ENCODE measurements around the gene RFTN1. TPM values are rescaled to one million over a fixed set of nuclear protein-coding genes. Genes with fewer than 3 reads are reported as not detected.
"Not testable (repeated sequence)": the region's sequence is repeated elsewhere in the genome, so short reads cannot be mapped to it uniquely, and the experiment has no call there.

RFTN1 gene
- polyA plus RNA-seq, 3 donors from 2014 or later, result 96.5 to 194 (median 109) TPM

DNA sequence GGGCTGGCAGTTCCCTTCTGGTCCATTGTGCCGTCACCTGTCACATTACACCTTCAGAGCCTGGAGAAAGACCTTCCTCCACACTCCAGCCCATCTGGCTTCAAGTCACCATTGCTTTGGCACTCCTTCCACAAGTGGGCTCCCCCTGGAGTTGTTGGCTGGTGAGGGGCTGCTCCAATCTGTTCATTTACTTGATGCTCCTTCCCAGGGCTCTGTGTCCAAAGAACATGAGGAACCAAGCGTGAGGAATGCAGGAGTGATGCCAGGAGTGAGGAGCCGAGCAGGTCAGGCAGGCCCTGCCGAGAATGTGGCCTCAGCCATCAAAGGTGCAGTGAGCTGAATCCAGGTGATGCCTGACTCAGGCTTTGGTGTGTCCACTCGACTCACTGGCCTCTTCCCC, 191.3 kb downstream of the RFTN1 start:
- H3K27me3 Mint-ChIP-seq (ENCODE audit: low read depth in 3 of 3), result peaks cover 3 to 10% (median 5%) of the 10 kb centered on the region in 3 donors
- no peak overlapping the region for H3K4me3 Mint-ChIP-seq
- H3K27ac Mint-ChIP-seq, result peak overlapping the region in 4 of 6 donors; percentile 21 to 73 (median 34)
- no peak for DNase-seq
- no peaks in the 10 kb centered on the region for H3K9me3 Mint-ChIP-seq
- peaks cover 34 to 36% of the 10 kb centered on the region in 2 donors for H3K4me1 Mint-ChIP-seq
- H3K36me3 Mint-ChIP-seq, result peaks cover 17 to 33% (median 18%) of the 10 kb centered on the region in 3 donors

DNA sequence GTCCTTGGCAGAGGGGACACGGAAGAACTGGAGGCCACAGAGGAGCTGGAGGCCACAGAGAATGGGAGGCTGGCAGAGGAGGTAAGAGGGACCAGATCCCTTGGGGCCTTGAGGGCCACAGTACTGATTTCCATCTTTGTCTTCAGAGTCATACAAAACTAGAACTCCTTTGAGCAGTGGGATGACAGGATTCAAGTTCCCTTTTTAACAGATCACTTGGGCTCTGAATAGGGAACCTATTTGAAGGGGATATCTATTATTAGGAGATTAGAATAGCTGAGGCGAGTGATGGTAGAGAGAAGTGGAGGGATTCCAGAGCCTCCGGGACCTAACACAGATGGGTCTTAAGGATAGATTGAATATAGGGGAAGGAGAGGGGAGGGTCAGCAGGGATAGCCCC, 192.8 kb downstream of the RFTN1 start:
- H3K27me3 Mint-ChIP-seq (ENCODE audit: low read depth in 3 of 3), result peaks cover 5% of the 10 kb centered on the region in 3 donors
- H3K4me1 Mint-ChIP-seq, result peaks cover 49 to 51% of the 10 kb centered on the region in 2 donors
- no peak for DNase-seq
- peaks cover 27 to 42% (median 27%) of the 10 kb centered on the region in 3 donors for H3K36me3 Mint-ChIP-seq
- no peak overlapping the region for H3K4me3 Mint-ChIP-seq
- H3K9me3 Mint-ChIP-seq, result no peaks in the 10 kb centered on the region
- H3K27ac Mint-ChIP-seq, result peak overlapping the region in 5 of 6 donors; percentile 28 to 72 (median 36)

GRCh38 chr3:16319723-16320122, 193.8 kb downstream of the RFTN1 start:
- H3K4me3 Mint-ChIP-seq, result no peak overlapping the region
- peaks cover 5 to 8% (median 5%) of the 10 kb centered on the region in 3 donors for H3K27me3 Mint-ChIP-seq (ENCODE audit: low read depth in 3 of 3)
- H3K9me3 Mint-ChIP-seq, result no peaks in the 10 kb centered on the region
- peaks cover 59 to 61% of the 10 kb centered on the region in 2 donors for H3K4me1 Mint-ChIP-seq
- peaks cover 31 to 46% (median 33%) of the 10 kb centered on the region in 3 donors for H3K36me3 Mint-ChIP-seq
- H3K27ac Mint-ChIP-seq, result peak overlapping the region; percentile 46 to 82 (median 72)
- DNase-seq, result no peak

DNA sequence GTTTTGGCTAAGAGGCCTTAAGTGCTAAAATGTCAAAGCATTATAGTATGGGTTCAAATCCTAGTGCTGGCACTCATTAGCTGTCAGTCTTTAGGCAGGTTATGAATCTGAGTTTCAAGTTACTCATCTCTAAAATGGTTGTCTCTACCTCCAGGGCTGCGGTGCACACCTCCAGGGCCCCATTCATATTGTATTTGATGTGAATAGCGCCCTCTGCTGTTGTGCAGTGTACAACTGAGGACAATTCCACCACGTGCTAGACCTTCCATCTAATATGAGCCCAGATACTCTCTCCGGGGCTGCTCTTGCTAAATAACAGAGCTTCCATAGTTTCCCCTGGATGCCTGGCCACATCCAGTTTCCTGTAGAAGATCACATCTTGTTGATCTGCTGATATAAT, 194.2 kb downstream of the RFTN1 start:
- Mint-ChIP-seq H3K4me1 (peaks cover 62 to 65% of the 10 kb centered on the region in 2 donors), H3K4me3 (peak overlapping the region in 1 of 5 donors; percentile 35), H3K27ac (peak overlapping the region; percentile 46 to 82 (median 72)), H3K36me3 (peaks cover 31 to 46% (median 35%) of the 10 kb centered on the region in 3 donors), H3K27me3 (ENCODE audit: low read depth in 3 of 3) (peaks cover 5 to 8% (median 5%) of the 10 kb centered on the region in 3 donors), H3K9me3 (no peaks in the 10 kb centered on the region)
- DNase-seq, result peak; percentile 46 to 64 (median 51)

GRCh38 chr3:16318176-16318575, 195.3 kb downstream of the RFTN1 start:
- Mint-ChIP-seq H3K27ac (peak overlapping the region; percentile 27 to 81 (median 66)), H3K36me3 (peaks cover 31 to 40% (median 35%) of the 10 kb centered on the region in 3 donors), H3K27me3 (ENCODE audit: low read depth in 3 of 3) (peaks cover 5 to 13% (median 6%) of the 10 kb centered on the region in 3 donors), H3K4me1 (peaks cover 73 to 76% of the 10 kb centered on the region in 2 donors), H3K4me3 (peak overlapping the region in 4 of 5 donors; percentile 7 to 63 (median 24)), H3K9me3 (no peaks in the 10 kb centered on the region)
- DNase-seq, result no peak

DNA sequence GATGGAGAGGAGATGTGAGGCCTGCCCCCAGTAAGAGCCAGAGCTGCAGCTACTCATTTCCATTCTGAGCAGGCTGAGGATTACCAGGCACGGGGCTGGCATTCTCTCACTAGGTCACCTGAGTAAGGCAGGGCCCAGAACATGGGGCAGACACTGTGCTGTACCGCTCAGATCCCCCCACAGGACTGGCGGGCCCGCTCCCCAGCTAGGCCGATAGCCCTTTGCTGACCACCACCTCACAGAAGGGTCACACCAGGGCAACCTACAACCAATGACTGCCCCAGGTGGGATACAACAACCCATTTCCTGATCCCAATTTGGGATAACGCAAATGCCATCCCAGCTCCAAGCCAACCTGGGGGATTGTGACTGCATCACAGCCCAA, 195.9 kb downstream of the RFTN1 start:
- DNase-seq, result no peak
- Mint-ChIP-seq H3K27ac (peak overlapping the region; percentile 12 to 82 (median 78)), H3K9me3 (no peaks in the 10 kb centered on the region), H3K4me3 (peak overlapping the region in 1 of 5 donors; percentile 48), H3K36me3 (peaks cover 31 to 40% (median 35%) of the 10 kb centered on the region in 3 donors), H3K4me1 (peaks cover 78 to 82% of the 10 kb centered on the region in 2 donors), H3K27me3 (ENCODE audit: low read depth in 3 of 3) (peaks cover 5 to 15% (median 6%) of the 10 kb centered on the region in 3 donors)

DNA sequence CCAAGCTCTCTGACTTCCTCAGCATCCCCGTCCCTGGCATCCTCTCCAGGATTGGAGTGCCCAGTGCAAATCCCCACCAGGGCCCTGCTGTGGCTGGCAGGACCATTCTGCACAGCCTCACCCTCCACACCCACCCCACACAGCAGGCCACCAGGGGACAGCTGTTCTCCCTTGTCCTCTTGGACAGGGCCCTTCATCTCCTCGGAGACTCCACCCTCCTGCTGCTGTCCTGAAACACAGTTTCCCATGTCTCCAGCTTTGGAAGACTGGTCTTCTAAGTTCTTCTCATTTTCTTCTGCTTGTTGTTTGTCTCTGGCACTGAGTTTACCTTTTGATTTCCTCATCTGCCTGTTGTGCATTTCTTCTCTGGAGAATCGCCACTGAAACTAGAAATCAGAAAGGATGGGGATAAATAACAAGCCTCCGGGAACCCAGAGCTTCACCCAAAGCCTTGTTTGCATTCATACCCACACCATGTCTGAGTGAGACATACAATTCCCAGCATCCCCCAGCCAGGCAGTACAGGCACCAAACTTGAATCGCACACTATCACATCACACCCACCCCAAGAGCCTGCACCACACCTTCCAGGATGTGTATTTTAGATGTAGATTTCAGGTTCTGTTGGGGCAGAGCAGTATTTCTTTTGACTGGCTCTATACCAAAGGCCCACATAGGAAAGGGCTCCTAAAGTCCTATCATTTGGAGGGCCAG, 196.5 kb downstream of the RFTN1 start:
- H3K27me3 Mint-ChIP-seq (ENCODE audit: low read depth in 3 of 3), result peaks cover 5 to 21% (median 6%) of the 10 kb centered on the region in 3 donors
- peak overlapping the region in 3 of 5 donors; percentile 33 to 48 (median 46) for H3K4me3 Mint-ChIP-seq
- H3K36me3 Mint-ChIP-seq, result peaks cover 31 to 40% (median 35%) of the 10 kb centered on the region in 3 donors

DNA sequence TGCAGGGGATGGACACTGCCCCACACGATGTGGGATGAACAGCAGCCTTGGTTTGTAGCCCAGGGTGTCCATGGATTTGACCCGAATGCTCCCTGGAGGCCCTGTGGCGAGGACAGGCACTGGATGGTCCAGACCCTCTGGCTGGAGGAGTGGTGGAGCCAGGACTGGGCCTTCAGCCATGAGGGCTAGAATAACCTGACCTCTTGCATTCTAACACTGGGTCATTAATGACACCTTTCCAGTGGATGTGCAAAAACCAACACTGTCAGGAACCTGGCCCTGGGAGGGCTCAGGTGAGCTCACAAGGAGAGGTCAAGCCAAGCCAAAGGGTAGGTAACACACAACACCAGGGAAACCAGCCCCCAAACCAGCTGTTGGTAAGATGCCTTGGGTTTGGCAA, 197.1 kb downstream of the RFTN1 start:
- Mint-ChIP-seq H3K27me3 (ENCODE audit: low read depth in 3 of 3) (peaks cover 5 to 26% (median 6%) of the 10 kb centered on the region in 3 donors), H3K36me3 (peaks cover 31 to 39% (median 35%) of the 10 kb centered on the region in 3 donors), H3K4me3 (peak overlapping the region in 2 of 5 donors; percentile 49 to 62), H3K4me1 (peaks cover 90 to 94% of the 10 kb centered on the region in 2 donors), H3K27ac (peak overlapping the region; percentile 73 to 89 (median 81)), H3K9me3 (no peaks in the 10 kb centered on the region)
- no peak for DNase-seq

More for the DNA sequence above, 196.5 kb downstream of the RFTN1 start:
- DNase-seq, result no peak
- H3K4me1 Mint-ChIP-seq, result peaks cover 84 to 88% of the 10 kb centered on the region in 2 donors
- no peaks in the 10 kb centered on the region for H3K9me3 Mint-ChIP-seq
- peak overlapping the region; percentile 12 to 82 (median 74) for H3K27ac Mint-ChIP-seq

- H3K4me3 Mint-ChIP-seq, result peak overlapping the region in 4 of 5 donors; percentile 23 to 62 (median 37)
- peaks cover 89 to 95% of the 10 kb centered on the region in 2 donors for H3K4me1 Mint-ChIP-seq
- peak overlapping the region; percentile 73 to 89 (median 81) for H3K27ac Mint-ChIP-seq
- H3K27me3 Mint-ChIP-seq (ENCODE audit: low read depth in 3 of 3), result peaks cover 0 to 26% (median 6%) of the 10 kb centered on the region in 3 donors
- no peak for DNase-seq
- peaks cover 25 to 31% (median 29%) of the 10 kb centered on the region in 3 donors for H3K36me3 Mint-ChIP-seq
- H3K9me3 Mint-ChIP-seq, result no peaks in the 10 kb centered on the region
Measured at GRCh38 chr3:16315623-16316022, 197.9 kb downstream of the RFTN1 start.

DNA sequence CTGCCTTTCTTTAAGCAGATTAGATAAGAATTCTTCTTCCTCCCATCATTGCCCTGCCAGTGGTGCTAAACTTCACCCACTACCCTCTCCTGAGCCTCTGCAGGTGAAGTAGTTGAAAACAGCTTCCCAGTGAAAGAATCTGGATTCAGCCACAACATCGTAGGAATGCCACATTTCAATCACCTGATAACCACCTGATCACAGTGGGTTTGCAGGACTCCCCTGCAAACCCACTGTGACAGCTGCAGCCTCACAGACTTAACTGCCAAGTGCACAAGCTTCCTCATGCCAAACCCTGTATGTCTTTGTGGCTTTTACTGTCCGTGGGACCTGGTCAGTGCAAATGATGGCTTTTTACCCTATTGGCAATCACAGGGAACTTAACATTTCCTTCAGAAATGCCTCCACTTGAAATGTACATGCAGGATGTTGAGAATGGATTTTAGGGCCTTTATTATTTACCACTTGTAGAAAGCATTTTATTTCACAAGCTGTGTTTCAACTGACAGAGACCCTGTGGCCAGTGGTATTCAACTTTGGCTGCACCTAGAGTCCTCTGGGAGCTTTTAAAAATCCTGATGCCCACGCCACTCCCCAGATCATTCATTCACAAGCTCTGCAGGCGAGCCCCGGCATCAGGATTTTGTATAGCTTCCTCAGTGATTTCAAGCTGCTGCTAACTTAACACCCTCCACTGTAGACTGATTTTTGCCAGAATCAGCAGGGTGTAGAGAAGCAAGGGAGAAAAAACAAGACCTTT, 199.4 kb downstream of the RFTN1 start:
- H3K27ac Mint-ChIP-seq, result peak overlapping the region; percentile 67 to 84 (median 77)
- no peaks in the 10 kb centered on the region for H3K9me3 Mint-ChIP-seq
- H3K36me3 Mint-ChIP-seq, result peaks cover 17 to 19% (median 19%) of the 10 kb centered on the region in 3 donors
- H3K4me1 Mint-ChIP-seq, result peaks cover 93 to 94% of the 10 kb centered on the region in 2 donors
- H3K4me3 Mint-ChIP-seq, result peak overlapping the region; percentile 44 to 64 (median 56)
- no peak for DNase-seq
- H3K27me3 Mint-ChIP-seq (ENCODE audit: low read depth in 3 of 3), result peaks cover 2 to 23% (median 6%) of the 10 kb centered on the region in 3 donors

- Mint-ChIP-seq H3K27me3 (ENCODE audit: low read depth in 3 of 3) (peaks cover 2 to 28% (median 8%) of the 10 kb centered on the region in 3 donors), H3K4me1 (peaks cover 91 to 94% of the 10 kb centered on the region in 2 donors), H3K9me3 (no peaks in the 10 kb centered on the region), H3K36me3 (peaks cover 15 to 21% (median 20%) of the 10 kb centered on the region in 3 donors), H3K4me3 (peak overlapping the region; percentile 73 to 82 (median 81)), H3K27ac (peak overlapping the region; percentile 79 to 96 (median 93))
- DNase-seq, result peak; percentile 62 to 69 (median 67)
Measured at GRCh38 chr3:16311960-16312451, 201.5 kb downstream of the RFTN1 start.

- peak overlapping the region; percentile 75 to 93 (median 87) for H3K27ac Mint-ChIP-seq
- H3K9me3 Mint-ChIP-seq, DNase-seq: not testable (repeated sequence)
- peaks cover 2 to 28% (median 5%) of the 10 kb centered on the region in 3 donors for H3K27me3 Mint-ChIP-seq (ENCODE audit: low read depth in 3 of 3)
- H3K36me3 Mint-ChIP-seq, result peaks cover 11 to 24% (median 14%) of the 10 kb centered on the region in 3 donors
- H3K4me1 Mint-ChIP-seq, result peaks cover 91 to 94% of the 10 kb centered on the region in 2 donors
- H3K4me3 Mint-ChIP-seq, result peak overlapping the region in 3 of 5 donors; percentile 18 to 76 (median 64)
Measured at GRCh38 chr3:16310486-16310885, 203.0 kb downstream of the RFTN1 start.

- DNase-seq, result peak; percentile 53 to 61 (median 53)
- Mint-ChIP-seq H3K27ac (peak overlapping the region; percentile 75 to 93 (median 87)), H3K4me3 (peak overlapping the region; percentile 42 to 76 (median 64)), H3K9me3 (no peaks in the 10 kb centered on the region), H3K27me3 (ENCODE audit: low read depth in 3 of 3) (peaks cover 2 to 28% (median 2%) of the 10 kb centered on the region in 3 donors), H3K4me1 (peaks cover 91 to 94% of the 10 kb centered on the region in 2 donors), H3K36me3 (peaks cover 12 to 28% (median 14%) of the 10 kb centered on the region in 3 donors)
Measured at GRCh38 chr3:16309558-16309957, 203.9 kb downstream of the RFTN1 start.

All from immature natural killer cell (primary cell).